SK-N-SH (cell line): ENCODE results near the gene PSMC3. TPM values are rescaled to one million over a fixed set of nuclear protein-coding genes. Genes with fewer than 3 reads are reported as not detected.

Experiments
- CTCF ChIA-PET: fragments of 300-600, 350-600 bp; formaldehyde crosslinking; extraction: SDS; loops from one replicate; lab custom pipeline; 2021; lab: Yijun Ruan, JAX
- POLR2A ChIA-PET: fragments of 350-600 bp; sonication (Branson Sonifier 250); formaldehyde crosslinking; extraction: SDS; loops from one replicate; lab custom pipeline; 2020; ENCODE audit warnings: antibody characterized with exemption, inconsistent platforms; lab: Yijun Ruan, JAX
- DNase-seq: peaks from one replicate; pipeline ENCODE4 v3.0.0; 2012
- H2AFZ ChIP-seq: fragments of 200-600 bp; sonication (generic); 2 replicates; pipeline ENCODE4 v1.8.1; 2016; ENCODE audit warnings: antibody characterized with exemption, mild to moderate bottlenecking, low read depth
- H3F3A ChIP-seq: fragments of 200-600 bp; sonication (generic); replicated peaks from 2 replicates; pipeline ENCODE3; 2016; ENCODE audit warnings: antibody characterized with exemption, mild to moderate bottlenecking; ENCODE audit not compliant: insufficient read depth
- H3K27ac ChIP-seq, 2 experiments: fragments of 200-500 bp in 1 of 2; fragments of 200-600 bp in 1 of 2; sonication (Bioruptor generic) in 1 of 2; sonication (generic), shearing (Covaris generic) in 1 of 2; 2 replicates each; pipeline versions ENCODE4 v1.5.1 to v1.6.1; 2014 to 2016; ENCODE audit warnings: low read depth in 2 of 2, inconsistent platforms in 1 of 2, low read length in 1 of 2, mild to moderate bottlenecking in 1 of 2, mixed read lengths in 1 of 2
- H3K27me3 ChIP-seq: fragments of 200-600 bp; sonication (generic), shearing (Covaris generic); 2 replicates; pipeline ENCODE4 v1.6.1; 2016; ENCODE audit warnings: mixed run types; ENCODE audit not compliant: insufficient read depth
- H3K36me3 ChIP-seq, 2 experiments: fragments of 200-500 bp in 1 of 2; fragments of 200-600 bp in 1 of 2; sonication (Bioruptor generic) in 1 of 2; sonication (generic) in 1 of 2; replicated peaks in 1 of 2; 2 replicates each; pipeline versions ENCODE3 to v1.5.1; 2014 to 2016; ENCODE audit warnings: low read length in 1 of 2, mild to moderate bottlenecking in 1 of 2; ENCODE audit not compliant: insufficient read depth in 2 of 2, control insufficient read depth in 1 of 2
- H3K4me1 ChIP-seq, 2 experiments: fragments of 200-500 bp in 1 of 2; fragments of 200-600 bp in 1 of 2; sonication (Bioruptor generic) in 1 of 2; sonication (generic), shearing (Covaris generic) in 1 of 2; 2 replicates each; pipeline versions ENCODE4 v1.5.1 to v1.6.1; 2014 to 2016; ENCODE audit warnings: low read depth in 1 of 2, low read length in 1 of 2, mixed run types in 1 of 2; ENCODE audit not compliant: insufficient read depth in 2 of 2, control insufficient read depth in 1 of 2
- H3K4me2 ChIP-seq: fragments of 200-600 bp; sonication (generic), shearing (Covaris generic); 2 replicates; pipeline ENCODE4 v1.6.1; 2017; ENCODE audit warnings: mixed run types
- H3K4me3 ChIP-seq, 2 experiments: fragments of 200-500 bp in 1 of 2; fragments of 200-600 bp in 1 of 2; sonication (Bioruptor generic) in 1 of 2; sonication (generic), shearing (Covaris generic) in 1 of 2; 2 replicates each; pipeline versions ENCODE4 v1.5.1 to v1.8.1; 2014 to 2016; ENCODE audit warnings: low read depth in 2 of 2, inconsistent platforms in 1 of 2, low read length in 1 of 2, mild to moderate bottlenecking in 1 of 2, mixed read lengths in 1 of 2, moderate library complexity in 1 of 2
- H3K79me2 ChIP-seq: fragments of 200-600 bp; sonication (generic); 2 replicates; pipeline ENCODE4 v1.8.1; 2017; ENCODE audit warnings: mild to moderate bottlenecking; ENCODE audit not compliant: insufficient read depth
- H3K9ac ChIP-seq: fragments of 200-600 bp; sonication (generic); 2 replicates; pipeline ENCODE4 v1.6.1; 2017; ENCODE audit warnings: mixed run types
- H3K9me2 ChIP-seq: fragments of 200-600 bp; sonication (generic); 2 replicates; pipeline ENCODE4 v1.6.1; 2017; ENCODE audit warnings: mixed run types
- H3K9me3 ChIP-seq: fragments of 200-600 bp; sonication (generic); 2 replicates; pipeline ENCODE4 v1.6.1; 2017; ENCODE audit warnings: mixed run types, mild to moderate bottlenecking, moderate library complexity
- H4K20me1 ChIP-seq: fragments of 200-600 bp; sonication (generic); 2 replicates; pipeline ENCODE4 v1.6.1; 2017; ENCODE audit warnings: mild to moderate bottlenecking, mixed run types; ENCODE audit not compliant: insufficient read depth
- CHD2 ChIP-seq: fragments of 150-350 bp; IDR thresholded peaks from 2 replicates; pipeline ENCODE4 v1.6.1; 2018; ENCODE audit warnings: low read length; ENCODE audit not compliant: partially characterized antibody
- ELF1 ChIP-seq: IDR thresholded peaks from 2 replicates; pipeline ENCODE4 v1.4.0; 2012
- FOSL2 ChIP-seq: IDR thresholded peaks from 2 replicates; pipeline ENCODE4 v1.4.0; 2012; ENCODE audit warnings: low read depth, mild to moderate bottlenecking, moderate library complexity, borderline replicate concordance
- FOXM1 ChIP-seq: IDR thresholded peaks from 2 replicates; pipeline ENCODE4 v1.4.0; 2012; ENCODE audit warnings: low read depth, mild to moderate bottlenecking
- JUND ChIP-seq: IDR thresholded peaks from 2 replicates; pipeline ENCODE4 v1.4.0; 2012
- MAX ChIP-seq: IDR thresholded peaks from 2 replicates; pipeline ENCODE4 v1.4.0; 2012; ENCODE audit warnings: low read depth
- RAD21 ChIP-seq: IDR thresholded peaks from 2 replicates; pipeline ENCODE4 v1.6.1; 2012; ENCODE audit warnings: mild to moderate bottlenecking, low read length
- REST ChIP-seq: IDR thresholded peaks from 2 replicates; pipeline ENCODE4 v1.6.1; 2012; ENCODE audit warnings: mild to moderate bottlenecking, low read depth, low read length, moderate library complexity
- TAF1 ChIP-seq: IDR thresholded peaks from 2 replicates; pipeline ENCODE4 v1.6.1; 2012; ENCODE audit warnings: low read depth, mild to moderate bottlenecking, low read length, moderate library complexity, borderline replicate concordance
- TCF12 ChIP-seq: IDR thresholded peaks from 2 replicates; pipeline ENCODE4 v1.4.0; 2012
- WGBS: methylation state at CpG from one replicate; pipeline ENCODE4 v1.1.6; 2017; ENCODE audit warnings: low lambda C conversion rate; 5-methylcytosine and 5-hydroxymethylcytosine counted together
- polyA plus RNA-seq, 3 experiments: library from polyadenylated mRNA; depleted of rRNA; stranded (reverse); fragments of >200 nt; gene quantifications; 2 replicates each; pipeline ENCODE4 v1.2.3, GENCODE V29; 2012
- TF ChIP-seq, protein P1 (sequence below): fragments of 150-350 bp; IDR thresholded peaks from 2 replicates; pipeline ENCODE4 v1.6.1; 2017; ENCODE audit warnings: antibody characterized with exemption, low read length, low read depth, borderline replicate concordance
- TF ChIP-seq, protein P2 (sequence below): IDR thresholded peaks from 2 replicates; pipeline ENCODE4 v1.4.0; 2012; ENCODE audit warnings: low read depth, borderline replicate concordance

PSMC3 gene
- polyA plus RNA-seq, 1 of the 3 experiments (the other 2 are of a cell fraction), result 184 TPM

- ChIA-PET POLR2A (no interaction called here), CTCF (no interaction called here)
- no peak overlapping the region for H3K4me2 ChIP-seq
- H3K4me3 ChIP-seq, result no peak overlapping the region
- H2AFZ ChIP-seq, result no peak overlapping the region
- no peak for DNase-seq
- TF ChIP-seq MAX (no peak), FOSL2 (no peak)
- H3K9me2 ChIP-seq, result no peaks in the 10 kb centered on the region
- H4K20me1 ChIP-seq, result 0 out of 2 replicates have a peak, but pooled peaks cover 3% of the 10 kb centered on the region
- H3K36me3 ChIP-seq, result peaks cover 56 to 60% of the 10 kb centered on the region in 2 experiments
- peak overlapping the region in 1 of 2 experiments; percentile 38; a peak in 1 of 4 replicates for H3K27ac ChIP-seq
- no peaks in the 10 kb centered on the region for H3K9me3 ChIP-seq
- peaks cover 31% of the 10 kb centered on the region for H3K79me2 ChIP-seq
- no peaks in the 10 kb centered on the region for H3K27me3 ChIP-seq
- H3K4me1 ChIP-seq, result peaks cover 25 to 27% of the 10 kb centered on the region in 2 experiments; a peak in 3 of 4 replicates
- peaks cover 41% of the 10 kb centered on the region for H3F3A ChIP-seq
- H3K9ac ChIP-seq, result no peak overlapping the region
- 83% methylated on average over 9 of the region's 19 CpGs for WGBS
Measured at GRCh38 chr11:47414685-47415070, 11.6 kb downstream of the PSMC3 start.

- Histone ChIP-seq H2AFZ (no peak overlapping the region), H3K4me2 (no peak overlapping the region), H3K27me3 (no peaks in the 10 kb centered on the region), H3K9ac (no peak overlapping the region), H3K4me1 (peaks cover 29 to 31% of the 10 kb centered on the region in 2 experiments; a peak in 3 of 4 replicates), H3K4me3 (no peak overlapping the region), H3K9me2 (no peaks in the 10 kb centered on the region), H3K9me3 (no peaks in the 10 kb centered on the region), H3K27ac (peak overlapping the region in 1 of 2 experiments; percentile 38; a peak in 2 of 4 replicates), H3K79me2 (peaks cover 36% of the 10 kb centered on the region), H3K36me3 (peaks cover 52 to 56% of the 10 kb centered on the region in 2 experiments), H3F3A (peaks cover 40% of the 10 kb centered on the region), H4K20me1 (0 out of 2 replicates have a peak, but pooled peaks cover 3% of the 10 kb centered on the region)
- ChIA-PET CTCF (no interaction called here), POLR2A (no interaction called here)
- no peak for TF ChIP-seq FOXM1
- no peak for TF ChIP-seq TAF1
- TF ChIP-seq REST, result no peak
- TF ChIP-seq ELF1, result no peak
- TF ChIP-seq MAX, result peak; percentile 49; the same call in 1 of the 2 replicates
- TF ChIP-seq CHD2, result no peak
- peak; percentile 19; the same call in 1 of the 2 replicates for TF ChIP-seq FOSL2
- TF ChIP-seq TCF12, result no peak
- TF ChIP-seq, protein P1, sequence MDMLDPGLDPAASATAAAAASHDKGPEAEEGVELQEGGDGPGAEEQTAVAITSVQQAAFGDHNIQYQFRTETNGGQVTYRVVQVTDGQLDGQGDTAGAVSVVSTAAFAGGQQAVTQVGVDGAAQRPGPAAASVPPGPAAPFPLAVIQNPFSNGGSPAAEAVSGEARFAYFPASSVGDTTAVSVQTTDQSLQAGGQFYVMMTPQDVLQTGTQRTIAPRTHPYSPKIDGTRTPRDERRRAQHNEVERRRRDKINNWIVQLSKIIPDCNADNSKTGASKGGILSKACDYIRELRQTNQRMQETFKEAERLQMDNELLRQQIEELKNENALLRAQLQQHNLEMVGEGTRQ, result no peak
- TF ChIP-seq JUND, result no peak
- TF ChIP-seq, protein P2, sequence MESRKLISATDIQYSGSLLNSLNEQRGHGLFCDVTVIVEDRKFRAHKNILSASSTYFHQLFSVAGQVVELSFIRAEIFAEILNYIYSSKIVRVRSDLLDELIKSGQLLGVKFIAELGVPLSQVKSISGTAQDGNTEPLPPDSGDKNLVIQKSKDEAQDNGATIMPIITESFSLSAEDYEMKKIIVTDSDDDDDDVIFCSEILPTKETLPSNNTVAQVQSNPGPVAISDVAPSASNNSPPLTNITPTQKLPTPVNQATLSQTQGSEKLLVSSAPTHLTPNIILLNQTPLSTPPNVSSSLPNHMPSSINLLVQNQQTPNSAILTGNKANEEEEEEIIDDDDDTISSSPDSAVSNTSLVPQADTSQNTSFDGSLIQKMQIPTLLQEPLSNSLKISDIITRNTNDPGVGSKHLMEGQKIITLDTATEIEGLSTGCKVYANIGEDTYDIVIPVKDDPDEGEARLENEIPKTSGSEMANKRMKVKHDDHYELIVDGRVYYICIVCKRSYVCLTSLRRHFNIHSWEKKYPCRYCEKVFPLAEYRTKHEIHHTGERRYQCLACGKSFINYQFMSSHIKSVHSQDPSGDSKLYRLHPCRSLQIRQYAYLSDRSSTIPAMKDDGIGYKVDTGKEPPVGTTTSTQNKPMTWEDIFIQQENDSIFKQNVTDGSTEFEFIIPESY, result no peak
- no peak for TF ChIP-seq RAD21
- WGBS, result 60% methylated on average over 12 of the region's 16 CpGs
- no peak for DNase-seq
Measured at GRCh38 chr11:47413908-47414684, 12.1 kb downstream of the PSMC3 start.
